HL-60 (cell line): ENCODE measurements around the gene QSOX2.

Experiments
- DNase-seq, 2 experiments: peaks; one replicate each; pipeline ENCODE4 v3.0.0-alpha.2; 2010 to 2020; ENCODE audit warnings: low read depth in 1 of 2, low spot score in 1 of 2
- H3K27ac ChIP-seq: fragments of 250-450 bp; sonication (Bioruptor Pico); replicated peaks from 2 replicates; pipeline ENCODE4 v1.5.1; 2020; ENCODE audit warnings: mild to moderate bottlenecking, moderate library complexity
- H3K27me3 ChIP-seq: fragments of 250-450 bp; sonication (Bioruptor Pico); 2 replicates; pipeline ENCODE4 v1.5.1; 2021; ENCODE audit warnings: mild to moderate bottlenecking, moderate library complexity; ENCODE audit not compliant: insufficient read depth, poor library complexity, severe bottlenecking
- H3K4me3 ChIP-seq: replicated peaks from 2 replicates; pipeline ENCODE4 v1.5.1; 2011; ENCODE audit warnings: mild to moderate bottlenecking, control low read depth, low read length; ENCODE audit not compliant: insufficient read depth
- GABPA ChIP-seq: IDR thresholded peaks from 2 replicates; pipeline ENCODE4 v1.6.1; 2012; ENCODE audit warnings: low read depth
- POLR2AphosphoS5 ChIP-seq: IDR thresholded peaks from 2 replicates; pipeline ENCODE4 v1.6.1; 2012; ENCODE audit warnings: low read depth
- REST ChIP-seq: IDR thresholded peaks from 2 replicates; pipeline ENCODE4 v1.6.1; 2012; ENCODE audit warnings: low read depth; ENCODE audit not compliant: insufficient replicate concordance
- SPI1 ChIP-seq: IDR thresholded peaks from 2 replicates; pipeline ENCODE4 v1.6.1; 2012; ENCODE audit warnings: low read depth, mild to moderate bottlenecking, borderline replicate concordance
- TF ChIP-seq, protein P1 (sequence below): IDR thresholded peaks from one replicate; pipeline ENCODE4 v1.5.1; 2011; ENCODE audit warnings: low read length, control low read depth, inconsistent platforms; ENCODE audit not compliant: insufficient read depth

QSOX2 gene

DNA sequence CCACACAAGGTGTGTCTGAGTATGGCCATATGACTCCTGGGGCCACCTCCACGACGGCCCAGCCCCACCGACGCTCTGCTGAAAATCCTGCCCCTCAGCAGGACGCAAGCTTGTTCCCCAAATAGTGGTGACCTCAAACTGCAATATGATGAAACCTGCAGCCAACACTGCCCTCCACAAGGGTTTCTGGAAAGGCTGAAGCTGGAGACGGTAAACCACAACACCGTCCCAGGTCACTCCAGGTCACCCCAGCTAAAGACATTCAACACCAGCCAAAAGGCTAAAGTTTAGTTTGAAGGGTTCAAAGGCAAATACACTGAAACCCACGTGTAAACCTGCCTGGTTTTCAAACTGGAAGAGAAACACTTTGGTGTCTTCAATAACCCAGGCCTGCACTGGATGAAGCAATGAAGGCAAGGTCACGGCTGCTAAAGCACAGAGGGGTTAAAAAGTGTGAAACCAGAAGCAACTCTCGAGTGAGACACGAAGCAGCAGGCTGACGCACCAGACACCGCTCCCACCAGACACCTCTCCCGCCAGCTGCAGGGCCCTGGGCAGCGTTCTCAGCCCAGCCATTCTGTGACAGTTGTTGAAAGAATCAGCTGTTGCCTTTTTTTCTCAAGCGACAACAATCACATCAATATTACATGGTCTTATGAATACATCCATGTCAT lies 38.9 kb downstream of the QSOX2 start:
- TF ChIP-seq POLR2AphosphoS5: peak; percentile 42; the same call in 1 of the 2 replicates
- TF ChIP-seq GABPA: no peak
- TF ChIP-seq SPI1: peak; percentile 6; the same call in 1 of the 2 replicates
- TF ChIP-seq, protein P1, sequence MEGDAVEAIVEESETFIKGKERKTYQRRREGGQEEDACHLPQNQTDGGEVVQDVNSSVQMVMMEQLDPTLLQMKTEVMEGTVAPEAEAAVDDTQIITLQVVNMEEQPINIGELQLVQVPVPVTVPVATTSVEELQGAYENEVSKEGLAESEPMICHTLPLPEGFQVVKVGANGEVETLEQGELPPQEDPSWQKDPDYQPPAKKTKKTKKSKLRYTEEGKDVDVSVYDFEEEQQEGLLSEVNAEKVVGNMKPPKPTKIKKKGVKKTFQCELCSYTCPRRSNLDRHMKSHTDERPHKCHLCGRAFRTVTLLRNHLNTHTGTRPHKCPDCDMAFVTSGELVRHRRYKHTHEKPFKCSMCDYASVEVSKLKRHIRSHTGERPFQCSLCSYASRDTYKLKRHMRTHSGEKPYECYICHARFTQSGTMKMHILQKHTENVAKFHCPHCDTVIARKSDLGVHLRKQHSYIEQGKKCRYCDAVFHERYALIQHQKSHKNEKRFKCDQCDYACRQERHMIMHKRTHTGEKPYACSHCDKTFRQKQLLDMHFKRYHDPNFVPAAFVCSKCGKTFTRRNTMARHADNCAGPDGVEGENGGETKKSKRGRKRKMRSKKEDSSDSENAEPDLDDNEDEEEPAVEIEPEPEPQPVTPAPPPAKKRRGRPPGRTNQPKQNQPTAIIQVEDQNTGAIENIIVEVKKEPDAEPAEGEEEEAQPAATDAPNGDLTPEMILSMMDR: no peak
- peak; percentile 45 for TF ChIP-seq REST
- Histone ChIP-seq H3K4me3 (no peak overlapping the region), H3K27me3 (peaks cover 25% of the 10 kb centered on the region), H3K27ac (no peak overlapping the region)
- peak; percentile 41 to 71 for DNase-seq

DNA sequence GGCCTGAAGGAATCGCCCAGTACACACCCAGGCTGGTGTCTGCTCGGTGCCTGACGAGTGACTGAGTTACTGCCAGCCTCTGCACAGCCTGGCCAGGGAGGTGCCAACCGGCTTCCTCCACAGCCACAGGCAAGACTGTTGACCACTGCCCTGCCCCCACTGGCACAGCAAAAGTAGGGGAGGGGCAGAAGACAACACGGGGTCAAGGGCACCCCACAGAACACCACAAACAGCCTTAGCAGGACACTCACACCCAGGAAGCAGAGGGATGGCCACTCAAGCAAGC lies 40.0 kb downstream of the QSOX2 start:
- H3K27ac ChIP-seq: no peak overlapping the region
- H3K27me3 ChIP-seq: peaks cover 35% of the 10 kb centered on the region
- no peak overlapping the region for H3K4me3 ChIP-seq
- TF ChIP-seq SPI1 (no peak), POLR2AphosphoS5 (no peak), GABPA (no peak), REST (no peak)
- TF ChIP-seq, protein P1: no peak
- peak in 1 of 2 experiments; percentile 7 for DNase-seq

DNA sequence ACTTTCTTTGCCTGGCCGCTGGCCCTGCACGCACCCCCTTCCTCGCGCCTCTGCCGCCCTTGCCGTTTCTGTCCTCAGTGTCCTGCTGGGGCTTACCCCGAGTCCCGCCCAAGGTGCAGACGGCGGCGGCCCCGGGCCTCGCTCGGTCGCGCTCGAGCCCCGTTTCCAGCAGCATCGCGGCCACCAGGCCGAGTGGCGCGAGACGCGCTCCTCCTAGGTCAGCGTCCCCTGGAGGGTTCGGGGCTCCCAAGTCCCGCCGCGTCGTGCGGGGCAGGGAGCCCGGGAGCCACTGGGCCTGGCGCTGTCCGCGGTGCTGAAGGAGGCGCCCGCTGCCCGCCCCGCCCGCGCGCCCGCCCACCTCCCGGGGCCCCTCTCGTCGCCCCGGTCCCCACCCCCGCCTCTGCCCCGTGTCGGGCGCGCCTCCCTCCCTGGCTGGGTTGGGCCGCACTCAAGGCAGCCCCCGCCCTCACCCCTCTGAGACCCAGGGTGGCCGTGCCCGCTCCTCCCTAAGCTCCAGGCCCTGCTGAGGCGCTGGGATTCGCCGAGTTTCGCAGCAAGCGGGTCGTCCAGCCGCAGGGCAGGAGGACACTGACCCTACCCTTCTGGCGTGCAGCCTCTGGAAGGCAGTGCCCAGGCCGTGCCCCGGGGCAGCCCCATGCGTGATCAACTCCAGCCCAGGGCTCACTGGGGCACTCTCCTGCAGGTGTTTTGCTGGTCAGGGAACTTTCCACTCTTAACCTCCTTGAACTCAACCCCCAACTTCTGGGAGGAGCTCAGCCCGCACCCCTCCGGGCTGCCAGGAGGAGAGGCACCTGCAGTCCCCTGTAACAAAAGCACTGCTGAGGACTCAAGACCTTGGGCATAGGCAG lies 40.5 kb downstream of the QSOX2 start, which contains the start of gene LHX3:
LHX3 (minus strand) TSS at position 291 of the 869 bp plus-strand sequence; CDS start at position 175, 116 bp downstream.
- TF ChIP-seq, protein P1: no peak
- TF ChIP-seq SPI1: no peak
- peak; percentile 91 for TF ChIP-seq REST
- H3K4me3 ChIP-seq: no peak within 1 kb of the TSS
- peaks cover 41% of the 10 kb centered on the region for H3K27me3 ChIP-seq
- no peak for DNase-seq
- no peak within 1 kb of the TSS for H3K27ac ChIP-seq
